Hematopoietic multipotent progenitor cell treated with erythropoietin and hydrocortisone succinate and interleukin-3 and kit ligand, for 15 days (in vitro differentiated cells): ENCODE data around the gene VIT.

Experiments
- DNase-seq: peaks from one replicate; pipeline ENCODE4 v3.0.0-alpha.2; 2015; ENCODE audit warnings: low spot score

The VIT gene

DNA sequence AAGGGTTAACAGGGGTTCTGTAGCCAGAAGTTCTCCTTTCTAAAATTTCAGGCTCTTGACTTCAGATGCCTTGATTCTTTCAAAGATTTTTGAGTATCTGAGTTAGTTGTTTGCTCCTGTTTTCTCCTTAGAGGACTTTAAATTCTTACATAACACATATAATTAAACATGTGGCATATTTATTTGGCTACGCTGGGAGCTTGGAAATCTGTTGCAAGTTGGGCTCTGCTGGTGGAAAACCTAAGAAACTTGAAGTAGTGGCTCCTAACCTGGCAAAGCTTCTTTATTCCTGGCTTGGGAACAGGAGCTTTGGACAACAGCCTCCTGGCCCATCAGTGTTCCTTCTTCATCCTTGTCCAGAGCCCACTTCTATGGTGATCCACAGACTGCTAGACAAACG lies 72.6 kb downstream of the VIT start:
- DNase-seq: no peak

DNA sequence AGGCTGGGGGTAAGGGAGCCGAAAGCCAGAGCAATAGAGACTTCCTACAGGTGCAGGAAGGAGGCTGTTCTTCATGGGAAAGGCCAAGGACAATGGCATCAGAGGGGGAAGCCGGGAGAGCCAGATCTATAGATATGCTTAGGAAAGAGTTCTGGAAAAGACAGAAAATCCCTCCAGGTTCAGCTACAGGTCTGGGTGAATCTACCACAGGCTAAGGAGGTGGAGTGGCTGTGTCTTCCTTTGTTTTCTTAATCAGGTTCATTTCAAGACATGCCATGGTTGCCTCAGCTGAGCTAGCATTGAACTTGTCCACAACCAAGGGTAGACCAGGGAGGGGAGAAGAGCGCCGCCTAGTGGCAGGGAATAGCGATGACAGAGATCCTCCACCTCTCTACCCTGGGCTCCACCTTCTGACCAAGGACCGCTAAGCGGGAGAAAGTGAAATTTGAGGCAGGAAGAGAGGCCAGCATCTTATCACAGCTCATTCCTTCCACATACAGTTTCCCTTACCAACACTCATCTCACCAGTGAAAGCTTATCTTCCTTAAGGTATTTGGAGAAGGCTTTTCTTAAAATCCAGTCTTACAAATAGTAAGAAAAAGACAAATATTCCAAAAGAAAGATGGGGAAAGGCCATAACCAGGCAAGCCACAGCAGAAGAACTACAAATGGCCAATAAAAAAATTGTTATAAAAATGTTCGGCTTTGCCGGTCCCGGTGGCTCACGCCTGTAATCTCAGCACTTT lies 74.2 kb downstream of the VIT start:
- DNase-seq: peak; percentile 56

DNA sequence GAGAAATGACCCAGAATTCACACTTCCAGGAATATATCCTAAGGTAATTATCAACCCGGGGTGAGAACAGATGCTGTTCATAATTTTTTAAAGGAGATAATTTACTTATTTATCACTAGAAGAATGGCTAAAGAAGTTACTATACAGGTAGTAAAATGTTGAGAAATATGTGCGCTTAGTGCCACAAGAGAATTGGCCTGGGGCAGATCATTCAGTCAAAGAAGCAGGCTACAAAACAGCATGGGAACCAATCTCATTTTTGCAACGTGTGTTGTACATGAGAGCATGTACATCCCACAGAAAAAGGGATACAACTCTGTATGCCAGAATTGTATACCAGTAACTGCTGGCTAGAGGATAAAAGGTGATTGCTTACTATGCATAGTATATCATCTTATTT lies 75.2 kb downstream of the VIT start:
- no peak for DNase-seq

DNA sequence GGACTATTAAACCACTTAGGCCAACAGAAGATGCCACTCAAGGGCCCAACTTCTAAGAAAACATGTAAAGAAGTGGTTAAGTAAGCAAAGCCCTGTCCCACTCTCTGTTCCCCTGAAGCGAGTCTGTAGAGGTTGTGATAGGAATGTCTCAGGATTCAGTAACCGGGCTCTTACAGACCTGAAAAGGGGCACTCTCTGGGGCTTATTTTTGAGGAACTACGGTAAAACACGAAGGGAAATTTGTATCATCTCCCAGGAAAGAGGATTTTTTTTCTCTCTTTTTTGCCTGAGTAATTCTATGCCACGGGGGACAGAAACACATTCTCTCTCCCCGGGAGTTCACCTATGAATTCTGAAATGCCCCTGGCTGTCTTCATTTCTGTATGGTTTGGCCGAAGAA lies 77.4 kb downstream of the VIT start:
- no peak for DNase-seq

DNA sequence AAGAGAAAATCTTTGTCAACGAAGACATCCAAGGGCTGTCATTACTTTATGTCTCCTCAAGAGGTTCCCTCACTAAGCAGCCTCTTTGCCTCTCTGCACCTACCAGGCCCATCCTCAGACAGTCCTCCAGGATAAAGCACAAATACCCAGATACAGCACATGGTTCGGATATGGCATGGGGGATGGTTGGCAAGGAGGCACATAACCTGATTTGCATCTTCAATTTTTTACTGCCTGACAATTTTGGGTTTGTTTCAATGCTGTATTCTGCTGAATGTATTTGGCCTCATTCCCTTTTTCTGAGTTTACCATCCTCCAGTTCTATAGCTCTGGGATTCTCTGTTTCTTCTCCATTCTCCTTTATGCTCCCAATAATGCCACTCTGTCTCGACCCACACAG lies 78.8 kb downstream of the VIT start:
- DNase-seq: no peak

DNA sequence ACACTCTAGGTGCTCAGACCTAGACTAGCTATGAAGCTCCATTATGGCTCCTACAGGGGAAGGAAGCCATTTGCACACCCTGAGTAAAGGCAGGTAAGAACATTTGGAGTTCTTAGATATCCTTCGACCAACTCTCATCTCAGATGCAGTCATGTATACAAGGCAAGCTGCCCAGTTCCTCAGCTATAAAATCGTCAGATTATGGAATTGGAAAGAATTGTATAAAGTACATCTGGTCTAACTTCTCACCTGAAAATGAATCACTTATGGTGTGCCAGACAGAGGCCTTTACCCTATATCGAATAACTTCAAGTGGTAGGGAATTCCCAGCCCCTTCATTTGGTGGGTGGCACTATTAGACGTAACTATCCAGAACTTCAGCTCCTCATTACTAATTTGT lies 79.3 kb downstream of the VIT start:
- DNase-seq: no peak

DNA sequence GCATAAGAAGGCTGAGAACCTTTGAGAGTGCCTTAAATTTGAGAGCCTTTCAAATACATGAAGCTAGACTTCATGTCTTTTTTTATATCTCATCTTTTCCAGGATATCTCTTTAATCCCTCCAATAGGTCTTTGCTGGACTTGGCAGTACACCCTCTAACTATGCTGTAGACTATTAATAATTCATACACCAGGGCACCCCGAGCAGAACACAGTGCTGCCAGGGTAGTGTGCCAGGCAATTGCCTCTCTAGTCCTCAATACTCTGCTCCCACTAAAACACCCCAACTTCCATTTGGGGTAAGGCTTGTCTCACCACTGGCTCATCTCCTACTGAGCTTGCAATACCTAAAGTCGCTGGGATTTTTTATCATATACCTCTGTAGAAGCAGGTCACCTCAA lies 80.8 kb downstream of the VIT start:
- no peak for DNase-seq

DNA sequence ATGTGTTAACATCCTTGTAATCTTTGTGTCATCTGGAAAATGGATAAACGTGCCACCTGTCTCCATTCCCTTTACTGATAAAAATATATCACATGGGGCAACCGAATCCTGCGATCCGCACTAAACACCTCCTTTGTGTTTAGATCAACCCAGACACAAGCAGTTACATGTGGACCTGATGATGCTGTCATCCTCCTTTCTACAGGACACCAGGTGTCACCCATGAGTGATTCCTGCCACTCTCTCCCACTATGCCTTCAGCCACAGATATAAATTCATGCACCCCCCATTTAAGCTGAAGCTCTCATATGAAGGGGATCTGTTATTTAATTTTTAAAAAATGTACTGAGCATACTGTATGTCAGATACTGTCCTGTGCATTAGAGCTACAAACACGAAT lies 81.3 kb downstream of the VIT start:
- DNase-seq: no peak

DNA sequence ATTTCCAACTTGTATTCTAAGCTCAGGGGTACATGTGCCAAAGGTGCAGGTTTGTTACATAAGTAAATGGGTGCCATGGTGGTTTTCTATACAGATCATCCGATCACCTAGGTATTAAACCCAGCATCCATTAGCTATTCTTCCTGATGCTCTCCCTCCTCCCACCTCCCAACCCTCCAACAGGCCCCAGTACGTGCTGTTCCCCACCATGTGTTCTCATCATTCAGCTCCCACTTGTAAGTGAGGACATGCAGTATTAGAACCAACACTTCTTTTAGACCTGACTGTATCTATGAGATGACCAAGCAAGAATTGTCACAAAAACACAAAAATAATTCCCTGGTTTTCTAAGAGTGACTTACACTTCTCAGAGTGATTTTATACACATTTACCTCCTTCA lies 83.0 kb downstream of the VIT start:
- no peak for DNase-seq

DNA sequence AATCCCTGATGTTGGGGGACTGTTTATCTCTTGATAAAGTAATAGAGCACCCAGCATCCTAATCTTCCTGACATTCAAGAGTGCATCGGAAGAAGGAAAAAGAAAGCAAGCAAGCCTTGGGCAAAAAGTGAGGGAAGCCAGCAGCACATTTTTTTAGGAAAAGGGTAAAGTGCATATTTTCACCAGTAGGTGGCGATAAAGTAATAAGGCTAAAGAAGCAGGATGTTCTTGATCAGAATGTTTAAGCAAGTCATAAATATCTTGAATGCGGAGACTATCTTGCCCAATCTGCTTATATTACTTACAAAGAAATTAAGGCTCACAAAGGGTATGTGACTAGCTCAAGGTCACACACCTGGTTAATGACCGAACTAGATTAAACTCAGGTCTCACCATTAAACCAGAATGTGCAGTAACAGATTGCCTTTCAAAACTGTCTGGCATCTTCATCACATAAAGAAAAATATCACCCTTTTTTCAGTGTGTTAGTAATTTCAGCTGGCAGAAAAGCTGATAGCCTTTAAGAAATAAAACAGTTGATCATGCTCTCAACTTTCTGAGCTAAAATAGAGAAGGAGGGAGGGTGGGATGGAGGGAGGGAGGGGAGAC lies 83.8 kb downstream of the VIT start:
- peak; percentile 64 for DNase-seq

DNA sequence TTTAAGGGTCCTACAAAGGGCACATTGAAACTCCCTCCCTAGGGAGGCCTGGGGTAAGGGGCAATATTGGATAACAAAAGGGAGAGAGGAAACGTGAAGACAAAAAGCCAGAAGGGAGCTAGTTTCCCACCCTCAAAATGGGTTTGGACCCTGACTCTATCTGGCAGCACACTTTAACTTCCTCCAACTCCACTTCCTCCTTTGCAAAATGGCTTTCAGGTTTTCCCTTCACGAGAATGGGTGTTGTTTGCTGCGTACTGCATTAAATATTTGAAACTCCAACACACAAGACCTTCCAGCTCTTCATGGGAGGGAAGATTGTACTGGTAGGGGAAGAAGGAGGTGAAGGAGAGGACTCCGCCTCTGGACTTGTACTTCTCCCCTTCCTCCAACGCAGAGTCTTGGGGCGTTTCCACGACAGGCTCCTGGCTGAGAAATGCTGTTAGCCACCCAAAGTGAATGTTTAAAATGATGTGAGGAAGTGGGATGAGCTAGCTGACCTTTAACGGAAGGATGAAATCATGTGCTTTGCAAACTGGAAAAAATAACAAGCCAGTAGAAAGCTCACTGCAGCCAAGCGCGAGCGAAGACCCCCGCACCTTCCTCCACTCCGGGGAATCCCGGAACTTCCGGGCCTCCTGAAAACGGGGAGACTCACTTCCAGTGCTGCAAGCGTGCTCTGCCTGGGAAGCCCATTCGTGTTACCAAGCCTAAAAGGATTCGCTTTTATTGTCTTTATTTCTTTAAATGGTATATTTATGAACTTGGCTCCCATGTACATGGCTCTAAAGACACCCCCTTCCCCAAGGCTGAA lies 85.6 kb downstream of the VIT start:
- no peak for DNase-seq

DNA sequence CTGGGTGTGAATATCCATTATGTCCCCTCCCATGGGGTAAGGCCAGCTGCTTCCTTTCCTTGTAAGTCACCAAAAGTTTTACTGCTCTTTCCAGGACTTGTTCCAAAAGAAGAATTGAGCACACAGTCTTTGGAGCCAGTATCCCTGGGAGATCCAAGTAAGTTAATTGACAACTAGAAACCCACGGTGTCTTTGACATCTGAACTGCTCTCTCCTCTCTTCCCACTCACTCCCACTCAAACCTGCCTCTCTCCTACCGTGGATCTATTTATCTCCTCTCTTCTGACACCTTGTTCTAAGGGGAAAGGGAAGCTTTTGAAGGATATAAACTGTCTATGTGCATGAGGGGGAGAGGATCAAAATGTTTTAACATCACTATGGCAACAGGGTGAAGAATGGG lies 86.7 kb downstream of the VIT start:
- DNase-seq: no peak

DNA sequence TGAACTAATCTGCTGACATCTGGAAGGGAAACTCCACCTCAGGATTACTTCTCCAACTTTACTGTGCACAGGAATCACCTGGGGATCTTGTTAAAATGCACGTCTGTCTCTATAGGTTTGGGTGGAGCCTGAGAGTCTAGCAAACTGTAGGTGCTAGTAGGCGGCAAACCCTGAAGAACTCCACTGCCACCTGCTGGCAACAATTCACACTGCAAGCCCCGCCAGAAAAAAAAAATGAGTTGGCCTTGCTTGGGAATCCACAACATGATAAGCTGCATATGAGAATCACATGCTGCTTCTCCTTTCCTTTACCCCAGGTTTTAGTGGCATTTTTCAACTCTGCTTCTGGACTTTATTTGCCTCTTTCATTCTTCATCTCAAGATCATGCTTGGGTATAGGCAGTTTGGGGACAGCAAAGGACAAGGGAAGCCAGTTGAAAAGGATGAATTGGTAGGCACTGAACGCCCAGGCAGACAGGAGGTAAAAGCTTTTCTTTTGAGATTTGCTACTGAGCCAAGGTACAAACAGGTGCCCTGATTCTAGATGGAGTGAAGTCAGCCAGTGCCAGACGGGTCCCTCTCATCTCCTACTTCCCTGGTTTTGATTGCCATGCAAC lies 88.8 kb downstream of the VIT start:
- peak; percentile 59 for DNase-seq

DNA sequence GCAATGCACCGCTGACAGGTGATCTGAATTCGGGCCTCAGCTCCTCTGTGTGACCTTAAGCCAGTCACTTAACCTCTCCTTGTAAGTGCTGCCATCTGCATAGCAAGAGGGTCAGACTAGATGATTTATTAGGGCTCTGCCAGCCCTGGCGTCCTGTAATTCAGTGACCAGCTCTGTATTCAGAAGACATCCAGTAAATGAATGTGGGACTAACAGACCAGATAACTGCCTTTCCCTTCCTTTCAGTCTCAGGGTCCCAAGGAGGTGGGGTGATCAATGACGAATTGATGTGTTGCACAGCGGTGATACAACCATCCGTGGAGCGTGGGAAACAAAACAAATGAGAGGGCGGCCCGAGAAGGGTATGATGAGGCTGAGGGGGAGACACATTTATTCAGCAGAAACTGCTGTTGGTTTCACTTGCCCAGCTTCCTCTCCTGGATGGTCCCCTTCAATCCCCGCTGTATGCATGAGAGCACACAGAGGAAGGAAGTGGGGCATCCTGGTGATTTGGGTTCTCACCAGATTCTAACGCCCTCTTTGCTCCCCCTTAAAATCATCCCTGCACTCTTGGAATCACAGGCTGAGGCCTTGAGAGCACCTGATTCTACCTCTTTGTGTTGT lies 92.8 kb downstream of the VIT start:
- DNase-seq: no peak

DNA sequence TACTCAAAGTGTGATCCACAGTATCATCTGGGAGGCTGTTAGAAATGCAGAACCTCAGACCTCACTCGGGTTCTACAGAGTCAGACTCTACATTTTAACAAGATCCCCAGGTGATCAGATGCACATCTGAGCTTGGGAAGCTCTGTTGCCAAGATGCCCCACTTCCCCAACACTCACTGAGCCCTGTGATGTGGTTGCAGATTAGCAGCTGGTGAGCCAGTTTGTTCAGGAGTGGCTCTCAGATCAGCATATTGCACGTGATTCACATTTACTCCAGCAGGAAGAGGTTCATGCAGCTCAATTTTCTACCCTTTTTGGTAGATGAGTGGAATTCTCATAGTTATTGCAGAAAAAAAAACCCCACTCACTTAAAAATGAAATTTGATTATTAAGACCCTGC lies 96.4 kb downstream of the VIT start:
- no peak for DNase-seq

DNA sequence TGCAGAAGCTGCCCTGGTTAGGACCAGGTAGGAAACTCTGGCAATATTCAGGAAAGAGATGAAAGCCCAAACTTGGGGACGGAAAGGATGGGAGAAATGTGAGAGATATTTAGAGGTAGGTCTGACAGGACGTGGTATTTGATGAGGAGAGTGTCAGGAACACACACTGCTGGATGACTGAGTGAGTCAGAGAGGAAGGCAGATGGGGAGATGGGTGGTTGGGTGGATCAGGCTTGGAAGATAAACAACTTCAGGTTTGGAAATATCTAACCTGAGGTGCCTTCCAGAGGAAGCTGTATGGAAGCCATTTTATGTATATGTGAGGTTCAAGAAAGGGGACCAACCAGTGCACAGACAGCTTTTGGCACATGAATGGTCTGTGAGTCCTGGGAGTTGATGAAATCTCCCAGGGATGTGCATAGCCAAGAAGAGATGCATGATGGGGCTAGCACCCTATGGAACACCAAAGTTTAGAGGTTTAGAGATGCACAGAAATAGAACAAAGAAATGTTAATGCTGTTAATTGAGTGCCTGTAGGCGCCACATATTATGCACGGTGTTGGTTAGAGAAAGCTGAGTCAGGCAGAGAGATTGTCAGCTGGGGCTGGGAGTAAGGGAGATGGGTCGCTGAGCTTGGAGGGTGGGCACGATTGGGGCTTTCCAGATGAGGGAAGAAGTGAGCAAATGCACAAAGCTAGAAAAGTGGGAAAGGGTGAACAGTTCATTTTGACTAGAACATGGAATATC lies 101.0 kb downstream of the VIT start:
- DNase-seq: no peak

DNA sequence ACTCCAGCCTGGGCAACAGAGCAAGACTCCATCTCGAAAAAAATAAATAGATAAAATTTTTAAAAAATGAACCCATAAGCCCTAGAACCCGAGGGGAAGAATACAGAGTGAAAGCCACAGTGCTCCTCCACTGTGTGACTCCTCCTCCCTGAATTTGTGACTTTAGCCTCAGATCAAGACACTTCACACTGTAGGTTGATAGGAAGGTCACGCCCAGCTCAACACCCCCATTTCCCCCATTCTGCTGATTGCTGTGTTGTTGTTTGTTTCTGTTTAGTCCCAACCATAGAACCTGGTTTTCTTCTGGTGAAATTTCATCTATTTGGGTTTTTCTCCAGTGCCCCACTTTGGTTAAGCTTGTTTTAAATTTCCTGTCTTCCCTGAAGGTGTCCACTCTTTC lies 102.2 kb downstream of the VIT start:
- DNase-seq: no peak

DNA sequence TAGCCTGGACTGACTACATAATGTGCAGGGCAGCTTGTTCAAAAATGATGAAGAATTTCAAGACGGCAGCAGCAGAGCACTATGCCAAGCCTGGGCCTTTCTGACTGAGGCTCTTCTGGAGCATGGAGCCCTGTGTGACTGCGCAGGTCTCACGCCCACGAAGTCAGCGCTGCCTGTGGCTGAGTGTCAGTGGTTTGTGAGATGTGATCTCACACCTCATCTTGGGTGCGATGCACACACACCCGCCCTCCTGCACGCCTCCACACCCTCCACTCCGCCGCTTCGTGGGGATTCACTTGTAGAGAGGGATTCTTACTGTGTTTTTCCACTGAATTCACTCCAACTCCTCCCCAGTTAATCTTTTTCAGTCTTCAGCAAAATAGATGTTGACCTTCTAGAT lies 103.9 kb downstream of the VIT start:
- DNase-seq: no peak

DNA sequence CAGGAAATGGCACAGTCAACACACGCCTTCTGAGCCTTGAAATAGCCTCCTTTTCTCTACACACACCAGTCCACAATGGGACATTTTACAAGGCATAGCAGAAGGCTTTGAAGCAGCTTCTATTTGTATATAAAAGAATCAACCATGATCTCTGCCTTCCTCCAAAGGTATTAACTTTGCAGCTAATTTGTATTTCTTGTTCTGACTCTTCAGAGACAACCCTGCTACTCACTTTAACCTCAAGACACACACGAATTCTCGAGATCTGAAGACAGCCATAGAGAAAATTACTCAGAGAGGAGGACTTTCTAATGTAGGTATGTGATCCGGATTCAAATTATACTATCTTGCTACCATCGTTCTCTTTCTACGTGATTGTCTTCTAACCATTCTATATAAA lies 104.6 kb downstream of the VIT start:
- no peak for DNase-seq

DNA sequence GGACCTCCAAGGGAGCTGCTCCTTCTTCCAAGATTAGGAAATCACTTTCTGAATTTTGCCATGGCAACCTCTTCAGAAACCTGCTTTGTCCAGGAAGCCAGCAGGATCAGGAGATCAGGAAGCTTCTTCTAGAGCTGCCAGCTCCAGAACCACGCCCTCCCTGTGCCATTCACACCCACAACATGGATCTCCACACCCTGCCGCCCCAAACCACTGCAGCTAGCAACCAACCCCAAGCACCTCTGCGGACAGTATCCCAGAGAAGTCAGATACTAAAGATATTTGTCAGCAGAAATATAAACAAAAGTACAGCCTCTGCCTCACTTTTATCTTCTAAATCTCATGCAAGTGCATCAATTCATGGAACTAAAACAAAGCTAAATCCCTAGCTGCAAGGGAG lies 106.4 kb downstream of the VIT start:
- DNase-seq: no peak

DNA sequence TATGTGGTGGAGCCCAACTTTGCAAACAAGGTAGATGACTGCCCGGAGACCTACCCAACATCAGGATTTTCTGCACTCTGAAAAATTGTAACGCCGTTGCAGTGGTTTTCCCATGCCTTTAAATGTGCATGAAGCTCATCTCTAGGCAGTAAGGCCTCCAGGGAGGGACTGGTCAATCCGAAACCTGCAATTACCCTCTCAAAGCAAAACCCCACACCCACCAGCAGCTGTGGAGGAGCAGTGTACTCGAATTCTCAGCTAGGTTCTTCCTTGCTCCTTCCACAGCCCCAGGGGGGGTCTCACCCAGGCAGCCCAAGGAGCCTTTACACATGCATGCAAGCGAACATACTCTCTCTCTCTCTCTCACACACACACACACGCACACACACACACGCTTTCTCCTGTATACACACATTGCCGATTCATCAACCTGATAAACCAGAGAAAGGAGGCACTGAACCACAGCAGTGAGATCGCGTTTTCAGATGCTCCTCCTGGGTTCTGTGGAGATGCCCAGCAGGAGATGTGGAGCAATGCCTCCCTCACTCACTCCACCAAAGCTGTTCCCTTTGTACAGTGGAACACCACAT lies 109.2 kb downstream of the VIT start:
- no peak for DNase-seq
